GM19240 (cell line): ENCODE data around the gene CARNS1.

Experiments
- DNase-seq: peaks from one replicate; pipeline ENCODE4 v3.0.0; 2011; ENCODE audit warnings: low spot score; ENCODE audit not compliant: insufficient read length

The CARNS1 gene

GRCh38 chr11:67375320-67376055 is 40.0 kb upstream of the CARNS1 start:
- no peak for DNase-seq

GRCh38 chr11:67376063-67376820 is 39.2 kb upstream of the CARNS1 start:
- DNase-seq, result no peak

GRCh38 chr11:67376873-67377808 is 38.3 kb upstream of the CARNS1 start:
- DNase-seq, result no peak

GRCh38 chr11:67378544-67378943 is 36.9 kb upstream of the CARNS1 start:
- no peak for DNase-seq

- no peak for DNase-seq
These were observed 36.1 kb upstream of the CARNS1 start for GRCh38 chr11:67379061-67380058.

- no peak for DNase-seq
These were observed 34.1 kb upstream of the CARNS1 start for GRCh38 chr11:67381244-67381972.

GRCh38 chr11:67382276-67383136 is 33.0 kb upstream of the CARNS1 start:
- no peak for DNase-seq

- no peak for DNase-seq
These were observed 30.6 kb upstream of the CARNS1 start for GRCh38 chr11:67384851-67385366.

- no peak for DNase-seq
These were observed 28.4 kb upstream of the CARNS1 start for GRCh38 chr11:67387069-67387468.

GRCh38 chr11:67387518-67387917 is 28.0 kb upstream of the CARNS1 start:
- no peak for DNase-seq

GRCh38 chr11:67389477-67389876 is 26.0 kb upstream of the CARNS1 start:
- no peak for DNase-seq

- DNase-seq, result no peak
These were observed 24.6 kb upstream of the CARNS1 start for GRCh38 chr11:67390947-67391303.

- peak; percentile 97 for DNase-seq
These were observed 23.9 kb upstream of the CARNS1 start, which contains the start of gene RAD9A for GRCh38 chr11:67391304-67392182. RAD9A (plus strand) TSS chr11:67391986; CDS start chr11:67392045, 59 bp downstream.

GRCh38 chr11:67392183-67392715 is 23.2 kb upstream of the CARNS1 start:
- no peak for DNase-seq

GRCh38 chr11:67393437-67393836 is 22.0 kb upstream of the CARNS1 start:
- DNase-seq, result no peak

GRCh38 chr11:67393990-67394389 is 21.5 kb upstream of the CARNS1 start:
- no peak for DNase-seq

GRCh38 chr11:67395555-67396258 is 19.8 kb upstream of the CARNS1 start:
- DNase-seq, result no peak
